NCI-H345 treated with DMSO at 0.1 percent for 48 hours (cell line): ENCODE data around the gene DOHH.
"Not testable (repeated sequence)": the region's sequence is repeated elsewhere in the genome, so short reads cannot be mapped to it uniquely, and the experiment has no call there.

ENCODE experiments used
- DNase-seq: peaks from one replicate; lab custom pipeline; 2025; ENCODE audit not compliant: unreplicated experiment; lab: John Stamatoyannopoulos, UW

The DOHH gene

DNA sequence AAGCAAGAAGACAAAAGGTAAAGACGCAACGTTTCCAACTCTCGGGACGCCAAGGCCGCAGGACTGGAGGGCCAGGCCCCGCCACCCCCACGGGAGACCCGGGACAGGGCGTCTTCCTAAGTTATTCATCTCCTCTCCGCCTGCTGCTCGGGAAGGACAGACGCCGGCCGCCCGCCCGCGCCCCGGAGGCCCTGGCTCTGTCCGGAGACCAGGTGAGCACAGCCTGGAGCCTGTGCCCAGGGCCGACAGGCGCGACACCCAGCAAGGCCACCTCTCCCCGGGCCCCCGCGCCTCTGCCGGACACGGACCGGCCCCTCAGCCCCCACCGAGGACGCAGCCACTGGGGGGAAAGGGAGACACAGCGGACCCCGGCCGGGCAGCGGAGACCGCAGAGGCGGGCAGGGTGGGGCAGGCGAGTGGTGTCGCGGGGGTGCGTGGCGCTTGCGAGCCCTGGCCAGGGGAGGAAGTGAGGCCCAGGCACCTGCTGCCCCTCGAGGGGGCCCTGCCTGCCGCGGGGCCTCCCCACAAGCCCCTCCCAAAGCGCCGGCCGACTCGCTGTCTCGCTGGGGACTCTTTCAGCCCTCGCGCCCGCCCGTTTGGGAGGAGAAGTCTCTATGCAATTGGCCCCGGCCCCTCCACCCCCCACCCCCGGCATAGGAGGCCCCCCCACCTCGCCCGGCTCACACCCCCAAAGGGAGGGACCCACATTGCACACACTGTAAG is 37.3 kb downstream of the DOHH start:
- DNase-seq, result no peak

- DNase-seq, result no peak
These were observed 40.4 kb downstream of the DOHH start for GRCh38 chr19:3459965-3460582.

DNA sequence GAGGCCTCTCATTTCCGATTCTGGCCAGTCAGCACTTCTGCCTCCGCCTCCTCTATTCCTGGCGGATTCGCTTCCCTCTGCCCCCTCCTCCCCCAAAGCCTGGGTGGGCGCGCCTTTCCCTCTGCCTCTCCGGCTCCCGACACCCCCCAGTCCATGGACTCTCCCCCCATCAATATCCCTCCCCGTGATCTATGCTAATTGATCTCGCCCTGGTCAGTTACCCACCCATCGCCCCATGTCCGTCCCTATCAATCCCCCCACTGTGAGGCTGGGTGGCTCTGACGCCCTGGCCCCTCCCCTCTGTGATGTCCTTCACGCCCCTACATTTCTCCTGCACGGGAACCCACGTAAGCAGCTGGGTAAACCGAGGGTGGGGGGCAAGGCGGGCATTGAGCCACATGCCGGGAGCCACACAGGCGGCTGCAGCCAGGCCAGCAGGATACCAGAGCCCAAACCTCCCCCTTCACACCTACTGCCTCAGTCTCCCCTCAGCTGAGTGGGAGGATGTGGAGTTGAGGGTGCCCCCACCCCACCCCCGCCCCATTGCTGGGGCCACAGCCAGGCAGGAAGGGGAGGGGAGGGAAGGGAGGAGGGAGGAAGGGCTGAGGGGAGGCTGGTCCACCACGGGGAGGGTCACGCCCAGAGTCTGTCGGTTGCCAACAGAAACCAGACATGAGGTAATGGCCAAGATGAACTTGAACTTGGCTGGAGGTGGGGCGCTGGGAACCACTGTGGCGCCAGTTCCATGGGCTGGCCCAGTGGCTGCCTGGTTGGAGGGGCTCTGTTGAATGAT is 41.2 kb downstream of the DOHH start:
- DNase-seq, result no peak

GRCh38 chr19:3458229-3459088 is 42.0 kb downstream of the DOHH start:
- DNase-seq, result no peak

GRCh38 chr19:3457528-3458228 is 42.8 kb downstream of the DOHH start:
- no peak for DNase-seq

DNA sequence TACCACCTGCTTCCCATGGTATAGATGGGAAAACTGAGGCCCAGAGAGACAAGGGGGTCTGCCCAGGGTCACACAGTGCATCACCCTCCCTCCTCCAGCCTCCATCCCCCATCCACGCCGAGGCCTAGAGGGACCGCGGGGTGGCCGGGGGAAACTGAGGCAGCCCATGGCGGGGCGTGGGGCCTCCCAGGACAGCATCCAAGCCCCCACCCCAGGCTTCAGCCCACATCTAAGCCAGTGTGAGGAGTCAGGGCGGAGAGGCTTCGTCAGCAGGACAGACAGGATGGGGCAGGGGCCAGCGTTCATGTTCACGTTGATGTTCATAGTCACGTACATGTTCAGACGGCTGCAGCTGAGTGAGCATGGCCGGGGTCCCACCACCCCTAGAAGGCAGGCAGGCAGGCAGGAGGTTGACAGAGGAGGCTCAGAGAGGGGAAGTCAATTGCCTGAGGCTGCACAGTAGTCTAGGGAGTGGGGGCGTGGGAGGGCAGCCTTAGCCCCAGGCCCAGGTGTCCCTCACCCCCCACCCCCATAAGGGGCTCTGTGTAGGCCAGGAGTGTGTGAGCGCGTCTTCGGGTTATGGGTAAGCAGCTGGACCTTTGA is 43.4 kb downstream of the DOHH start:
- DNase-seq, result no peak

DNA sequence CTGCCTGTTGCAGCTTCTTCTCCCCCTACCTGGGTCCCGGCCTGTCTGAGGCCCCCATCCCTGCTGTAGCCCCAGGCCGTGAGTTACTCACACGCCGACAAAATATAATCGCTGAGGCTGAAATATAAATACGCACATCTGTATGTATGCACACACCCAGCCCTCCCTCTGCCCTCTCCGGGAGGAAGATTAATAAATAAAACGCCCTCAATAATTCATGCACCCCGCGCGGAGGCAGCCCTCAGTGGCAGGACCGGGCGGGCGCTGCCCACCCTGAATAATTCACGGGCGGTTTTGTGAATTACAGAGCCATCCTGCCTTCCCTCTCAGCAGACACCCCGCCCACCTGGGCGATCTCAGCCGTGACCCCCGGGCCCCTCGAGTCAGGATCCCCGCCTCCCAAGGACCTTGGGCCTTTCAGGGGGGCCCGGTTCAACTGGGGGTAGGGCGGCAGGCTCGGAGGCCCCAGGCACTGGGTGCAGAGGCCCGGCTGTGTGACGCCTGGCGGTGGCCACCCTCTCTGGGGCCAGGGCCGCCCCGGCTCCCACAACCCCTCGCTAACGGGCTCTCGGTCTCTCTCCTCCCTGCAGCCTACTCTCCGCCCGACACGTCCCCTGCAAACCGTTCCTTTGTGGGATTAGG is 44.4 kb downstream of the DOHH start:
- no peak for DNase-seq

- DNase-seq, result no peak
These were observed 45.0 kb downstream of the DOHH start for GRCh38 chr19:3455393-3455955.

- no peak for DNase-seq
These were observed 45.6 kb downstream of the DOHH start for GRCh38 chr19:3454656-3455392.

GRCh38 chr19:3453840-3454239 is 46.6 kb downstream of the DOHH start:
- no peak for DNase-seq

DNA sequence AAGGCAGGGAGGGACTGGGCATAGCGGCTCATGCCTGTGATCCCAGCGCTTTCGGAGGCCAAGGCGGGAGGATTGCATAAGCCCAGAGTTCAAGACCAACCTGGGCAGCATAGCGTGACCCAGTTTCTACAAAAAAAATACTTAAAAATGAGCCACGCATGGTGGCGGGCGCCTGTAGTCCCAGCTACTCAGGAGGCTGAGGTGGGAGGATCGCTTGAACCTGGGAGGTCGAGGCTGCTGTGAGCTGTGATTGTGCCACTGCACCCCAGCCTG is 47.6 kb downstream of the DOHH start:
- not testable (repeated sequence) for DNase-seq

GRCh38 chr19:3452171-3452941 is 48.1 kb downstream of the DOHH start:
- no peak for DNase-seq

DNA sequence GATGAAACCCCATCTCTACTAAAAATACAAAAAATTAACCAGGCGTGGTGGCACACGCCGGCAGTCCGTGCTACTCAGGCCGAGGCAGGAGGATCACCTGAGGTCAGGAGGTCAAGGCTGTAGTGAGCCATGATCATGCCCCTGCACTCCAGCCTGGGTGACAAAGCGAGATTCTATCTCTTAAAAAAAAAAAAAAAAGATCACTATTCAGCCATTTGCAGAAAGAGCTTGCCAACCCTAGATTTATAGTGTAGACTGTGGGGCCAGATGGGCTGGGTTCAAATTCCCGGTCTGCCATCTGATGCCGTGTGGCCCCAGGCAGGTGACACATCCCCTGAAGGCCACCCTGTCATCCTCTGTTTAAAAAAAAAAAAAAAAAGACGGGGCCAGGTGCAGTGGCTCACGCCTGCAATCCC is 49.0 kb downstream of the DOHH start:
- no peak for DNase-seq

- DNase-seq, result no peak
These were observed 49.6 kb downstream of the DOHH start for GRCh38 chr19:3450796-3451411.

DNA sequence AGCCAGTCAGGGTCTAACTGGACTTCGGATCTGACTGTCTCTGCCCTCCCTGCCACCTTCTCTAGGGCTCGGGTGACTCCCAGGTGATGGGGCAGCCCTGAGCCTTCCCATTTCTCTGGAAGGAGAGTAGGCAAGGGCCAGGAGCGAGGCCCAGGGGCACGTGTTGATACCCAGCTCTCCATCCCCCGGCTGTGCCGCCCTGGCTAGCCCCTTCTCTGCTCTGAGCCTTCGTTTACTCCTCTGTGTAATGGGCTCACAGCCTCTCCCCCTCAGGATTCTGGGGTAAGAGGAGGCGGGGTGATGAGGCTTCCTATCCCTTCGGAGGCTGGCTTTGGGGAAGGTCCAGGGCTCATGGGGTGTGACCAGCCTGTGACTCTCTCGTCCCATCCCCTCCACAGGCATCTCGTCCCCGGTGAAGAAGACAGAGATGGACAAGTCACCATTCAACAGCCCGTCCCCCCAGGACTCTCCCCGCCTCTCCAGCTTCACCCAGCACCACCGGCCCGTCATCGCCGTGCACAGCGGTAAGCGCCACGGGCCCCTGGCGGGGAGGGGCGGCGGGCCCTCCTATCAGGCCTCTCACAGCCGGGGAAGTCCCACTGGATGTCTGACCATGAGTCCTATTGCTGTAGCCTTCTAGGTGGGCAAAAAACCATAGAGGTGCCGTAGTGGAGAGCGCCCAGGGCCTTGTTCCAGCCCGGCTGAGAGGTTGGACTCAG is 51.7 kb downstream of the DOHH start:
- no peak for DNase-seq

DNA sequence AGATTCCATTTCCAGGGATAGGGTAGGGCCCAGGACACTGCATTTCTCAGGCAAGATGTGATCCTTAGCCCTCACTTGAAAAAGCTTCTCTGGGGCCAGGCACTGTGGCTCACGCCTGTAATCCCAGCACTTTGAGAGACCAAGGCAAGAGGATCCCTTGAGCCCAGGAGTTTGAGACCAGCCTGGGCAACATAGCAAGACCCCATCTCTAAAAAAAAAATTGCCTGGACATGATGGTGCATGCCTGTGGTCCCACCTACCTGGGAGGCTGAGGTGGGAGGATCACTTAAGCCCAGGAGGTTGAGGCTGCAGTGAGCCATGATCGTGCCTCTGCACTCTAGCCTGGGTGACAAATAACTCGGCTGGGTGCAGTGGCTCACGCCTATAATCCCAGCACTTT is 53.8 kb downstream of the DOHH start:
- DNase-seq, result not testable (repeated sequence)

- no peak for DNase-seq
These were observed 55.7 kb downstream of the DOHH start for GRCh38 chr19:3444695-3445234.
